GM19328 (cell line): ENCODE results near the gene SCFD2.

Experiments
- ATAC-seq: cut with Tn5 transposase; IDR thresholded peaks from one replicate; pipeline ENCODE4 v1.9.1; 2021; ENCODE audit warnings: mild to moderate bottlenecking, moderate library complexity; ENCODE audit not compliant: unreplicated experiment

The SCFD2 gene

DNA sequence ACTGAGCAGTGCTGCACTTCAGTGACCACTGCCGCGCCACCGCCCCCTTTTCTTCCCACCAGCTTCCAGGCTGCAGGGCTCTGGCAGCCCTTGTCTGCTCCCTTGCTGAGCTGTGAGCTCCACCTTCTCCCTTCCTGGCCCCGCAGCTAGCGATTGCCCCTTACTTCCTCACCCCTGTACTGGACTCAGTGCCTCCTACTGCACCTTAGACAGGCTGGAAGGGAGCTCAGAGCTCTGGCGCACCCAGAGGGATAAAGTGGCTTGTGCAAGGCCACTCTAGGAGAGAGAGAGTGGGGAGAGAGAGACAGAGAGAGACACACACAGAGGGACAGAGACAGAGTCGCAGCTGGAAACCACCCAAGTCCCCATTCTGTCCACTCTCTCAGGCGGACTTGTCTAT lies 497.7 kb downstream of the SCFD2 start:
- no peak for ATAC-seq

DNA sequence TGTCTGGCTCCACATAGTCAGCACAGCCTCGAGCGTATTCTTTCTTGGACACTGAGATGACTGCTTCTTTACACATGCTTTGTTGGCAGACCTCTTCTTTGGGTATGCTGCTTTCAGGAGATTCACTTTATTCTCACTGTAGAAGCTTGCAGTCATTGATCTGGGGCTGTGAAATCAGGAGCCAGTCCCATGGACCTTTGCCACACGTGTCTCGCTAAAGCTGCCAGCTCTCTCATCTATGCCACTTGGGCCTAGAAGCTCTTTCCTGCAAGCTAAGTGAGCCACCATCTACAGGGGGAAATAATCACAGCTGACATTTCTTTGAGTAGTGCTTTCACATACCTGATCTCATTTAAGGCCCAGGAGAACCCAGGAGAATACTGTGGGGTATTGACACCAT lies 498.7 kb downstream of the SCFD2 start:
- ATAC-seq, result no peak

DNA sequence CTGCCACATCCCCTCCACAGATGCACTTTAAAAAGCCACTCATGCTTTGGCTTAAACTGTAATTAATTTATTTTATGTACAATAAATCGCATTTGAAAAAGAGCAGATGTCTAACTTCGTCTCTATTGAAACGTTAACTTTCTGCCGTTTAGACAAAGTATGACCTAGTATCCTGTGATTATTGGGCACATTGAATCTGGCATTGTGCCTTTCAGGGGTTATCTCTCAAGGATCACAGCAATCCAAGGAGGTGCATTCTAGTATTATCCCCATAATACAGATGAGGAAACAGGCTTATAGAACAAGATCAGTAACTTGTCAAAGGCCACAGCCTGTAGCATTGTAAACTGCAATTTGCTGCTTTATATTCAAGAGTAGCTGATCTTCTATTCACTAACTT lies 499.1 kb downstream of the SCFD2 start:
- no peak for ATAC-seq

DNA sequence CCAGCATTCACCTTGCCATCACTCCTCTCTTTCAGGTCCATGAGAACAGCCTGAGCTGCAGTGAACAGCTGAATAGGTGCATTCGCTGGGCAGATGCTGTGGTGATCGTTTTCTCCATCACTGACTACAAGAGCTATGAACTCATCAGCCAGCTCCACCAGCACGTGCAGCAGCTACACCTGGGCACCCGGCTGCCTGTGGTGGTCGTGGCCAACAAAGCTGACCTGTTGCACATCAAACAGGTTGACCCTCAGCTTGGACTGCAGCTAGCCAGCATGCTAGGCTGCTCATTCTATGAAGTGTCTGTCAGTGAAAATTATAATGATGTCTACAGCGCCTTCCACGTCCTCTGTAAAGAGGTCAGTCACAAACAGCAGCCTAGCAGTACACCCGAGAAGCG lies 500.6 kb downstream of the SCFD2 start:
- no peak for ATAC-seq

DNA sequence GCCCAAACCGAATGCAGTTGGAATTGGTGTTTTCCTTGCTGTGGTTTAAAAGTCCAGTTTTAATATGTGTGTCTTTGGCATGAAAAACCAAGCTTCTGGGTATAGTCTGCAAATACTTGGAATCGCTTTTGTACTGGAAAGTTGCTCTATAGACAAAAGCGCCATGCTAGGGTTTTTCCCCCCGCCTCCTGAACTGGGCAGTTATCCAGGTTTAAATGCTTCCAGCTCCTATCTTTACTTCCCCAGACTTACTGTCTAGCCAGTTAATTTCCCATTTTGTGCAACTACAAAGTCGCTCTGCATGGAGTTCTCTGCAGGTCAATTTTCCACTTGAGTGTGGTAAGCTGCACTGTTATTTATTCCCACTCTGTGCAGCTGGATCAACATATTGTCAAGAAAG lies 501.1 kb downstream of the SCFD2 start:
- no peak for ATAC-seq

DNA sequence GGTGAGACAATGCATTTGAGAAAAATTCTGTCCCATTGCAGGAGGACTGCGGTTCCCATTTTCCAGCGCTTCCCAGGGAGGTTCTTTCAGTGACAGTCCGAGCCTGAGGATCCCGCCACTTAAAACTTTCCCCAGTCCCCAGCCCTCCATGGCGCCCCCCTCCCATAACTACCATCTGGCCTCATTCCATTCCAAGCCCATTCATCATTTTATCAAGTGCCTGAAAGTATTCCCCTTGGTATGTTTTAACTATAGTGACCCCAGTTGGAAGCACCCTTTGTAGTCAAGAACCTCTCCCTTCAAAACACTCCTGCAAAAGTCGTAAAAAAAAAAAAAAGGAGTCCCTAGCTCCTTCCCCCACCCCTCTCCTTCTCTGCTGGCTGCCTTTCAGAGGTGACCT lies 502.5 kb downstream of the SCFD2 start:
- no peak for ATAC-seq

DNA sequence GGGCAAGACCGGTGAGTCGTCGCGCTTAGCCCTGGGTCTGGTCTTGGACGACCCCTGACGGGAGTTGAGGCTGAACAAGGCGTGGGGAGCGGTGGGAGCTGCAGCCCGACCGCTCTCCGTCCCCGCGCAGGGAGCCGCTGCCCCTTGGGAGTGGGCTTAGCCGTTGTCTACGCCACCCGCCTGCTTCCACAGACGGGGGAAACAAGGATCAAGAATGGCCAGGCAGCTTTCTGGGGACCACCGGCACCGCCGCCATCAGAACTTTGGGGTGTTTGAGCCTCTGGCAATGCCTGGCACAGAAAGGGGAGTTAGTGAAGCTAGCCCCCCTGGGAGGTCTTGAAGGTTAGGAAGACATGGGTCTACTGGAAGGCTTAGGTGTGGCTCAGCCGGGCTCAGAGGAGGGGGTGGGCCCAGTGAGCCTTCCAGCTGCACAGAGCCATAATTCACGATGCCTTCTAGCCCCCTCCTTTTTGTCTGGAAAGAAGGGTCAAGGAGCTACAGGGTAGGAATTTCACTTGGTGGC lies 503.2 kb downstream of the SCFD2 start:
- ATAC-seq, result no peak

DNA sequence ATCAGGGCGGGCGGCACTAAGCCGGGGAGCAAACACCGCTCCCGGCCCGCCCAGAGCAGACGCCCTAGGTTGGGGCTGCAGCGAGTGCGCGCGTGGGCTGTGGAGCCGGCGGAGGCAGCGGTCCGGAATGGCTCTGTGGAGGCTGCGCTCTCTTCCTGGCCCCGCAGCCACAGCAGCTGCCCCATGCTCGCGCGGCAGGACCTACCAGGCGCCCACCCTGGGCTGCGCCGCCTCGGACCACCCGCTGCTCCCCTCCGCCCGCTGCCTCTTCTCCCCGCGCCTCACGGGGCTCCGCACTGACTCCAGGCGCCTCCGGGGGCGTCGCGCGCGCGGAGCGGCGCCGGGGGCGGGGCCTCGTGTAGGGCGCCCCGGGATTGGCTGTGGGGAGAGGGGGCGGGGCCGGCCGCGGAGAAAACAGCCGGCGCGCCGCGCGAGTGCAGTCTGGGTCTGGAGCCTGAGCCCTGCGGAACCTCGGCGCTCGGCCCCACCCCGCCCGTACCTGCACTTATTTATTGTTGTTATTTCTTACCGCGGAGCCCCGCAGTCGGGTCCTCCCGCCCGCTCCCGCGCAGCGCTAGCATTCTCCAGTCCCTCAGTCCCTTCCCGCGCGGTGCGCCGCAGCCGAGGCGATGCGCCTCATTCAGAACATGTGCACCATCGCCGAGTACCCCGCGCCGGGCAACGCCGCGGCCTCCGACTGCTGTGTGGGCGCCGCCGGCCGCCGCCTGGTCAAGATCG lies 503.8 kb downstream of the SCFD2 start, which contains the start of gene RASL11B:
TSS of gene RASL11B (plus strand) at position 439 of the 738 bp plus-strand sequence. CDS start at position 630, 191 bp downstream.
- peak; percentile 98 for ATAC-seq

DNA sequence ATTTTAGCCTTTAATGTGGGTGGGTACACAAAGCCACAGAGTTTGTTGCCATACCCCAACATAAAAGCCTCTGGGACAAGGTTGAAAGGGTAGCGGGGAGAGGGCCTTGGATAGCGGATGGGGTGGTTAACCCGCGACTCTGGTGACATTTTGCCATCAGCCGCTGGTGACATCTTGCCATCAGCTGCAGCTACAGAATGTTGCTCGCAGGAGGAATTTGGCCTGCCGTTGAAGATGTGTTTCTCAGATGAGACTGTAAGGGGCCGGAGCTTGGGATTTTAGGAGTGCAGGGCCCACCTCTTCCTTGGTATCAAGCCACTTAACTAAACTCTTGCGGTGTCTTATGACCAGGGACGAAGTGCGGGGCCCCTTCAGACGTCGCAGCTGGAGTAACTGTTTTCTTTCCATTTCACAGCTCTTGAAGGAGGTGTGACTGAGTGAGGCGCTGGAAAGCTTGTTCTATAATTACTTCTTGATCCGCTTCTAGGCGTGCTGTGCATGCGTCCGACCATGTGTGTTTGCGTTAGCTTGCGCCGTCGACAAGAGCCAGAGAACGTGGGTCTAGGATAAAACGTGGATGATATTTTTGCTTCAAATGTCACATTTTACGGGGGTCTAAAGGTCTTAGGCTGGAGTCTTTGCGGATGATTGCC lies 504.6 kb downstream of the SCFD2 start:
- ATAC-seq, result no peak

DNA sequence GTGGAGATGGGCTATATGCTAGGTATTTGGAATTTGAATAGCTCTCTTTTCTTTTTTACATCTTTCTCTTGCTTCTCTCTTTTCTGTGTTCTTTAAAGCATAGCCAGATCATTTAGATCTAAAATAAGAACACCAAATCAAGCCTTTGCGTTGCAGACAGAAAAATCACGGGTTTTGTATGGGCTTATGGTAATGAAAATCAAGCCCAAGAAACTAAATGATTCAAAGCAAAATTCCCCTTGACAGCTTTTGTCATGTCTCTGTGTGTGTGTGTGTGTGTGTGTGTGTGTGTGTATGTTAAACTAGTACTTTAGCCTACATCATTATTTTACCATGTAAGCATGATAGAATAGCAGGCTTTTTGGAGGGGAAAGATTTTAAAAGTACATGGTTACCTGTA lies 505.5 kb downstream of the SCFD2 start:
- no peak for ATAC-seq

DNA sequence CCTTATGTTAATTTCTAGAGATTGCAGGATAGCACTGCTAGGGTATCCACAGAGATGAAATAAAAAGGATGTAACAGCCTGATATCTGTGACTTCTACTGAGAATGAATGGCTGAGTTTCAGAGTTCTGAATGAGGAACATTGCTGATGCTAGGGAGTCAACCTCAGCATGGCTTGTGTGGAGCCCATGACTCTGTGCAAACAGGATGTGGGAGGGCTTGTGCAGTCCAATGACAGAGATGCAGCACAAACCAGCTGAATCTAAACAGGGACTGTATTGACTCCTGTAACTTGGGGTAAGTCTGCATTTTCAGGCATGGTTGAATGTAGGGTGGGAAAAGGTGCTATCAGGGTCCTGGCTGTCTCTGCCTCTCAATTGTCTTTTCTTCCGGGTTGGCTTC lies 509.1 kb downstream of the SCFD2 start:
- ATAC-seq, result no peak

DNA sequence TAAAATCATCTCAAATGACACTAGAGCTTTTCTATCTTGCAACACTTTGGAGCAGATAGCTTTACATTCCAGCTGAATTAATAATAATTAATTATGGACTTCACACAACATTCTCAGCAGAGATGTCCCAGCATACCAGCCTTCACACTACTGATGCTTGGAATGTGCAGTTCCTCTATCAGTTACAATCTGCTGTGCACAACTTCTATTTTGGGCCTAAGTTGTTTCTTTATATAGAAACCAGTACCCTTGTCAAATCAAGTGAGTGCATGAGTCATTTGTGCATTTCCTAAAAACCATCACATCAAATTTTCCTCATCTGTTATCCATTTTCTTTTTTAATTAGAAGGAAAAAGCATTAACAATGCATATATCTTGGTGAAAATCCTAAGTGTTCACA lies 512.5 kb downstream of the SCFD2 start:
- no peak for ATAC-seq

DNA sequence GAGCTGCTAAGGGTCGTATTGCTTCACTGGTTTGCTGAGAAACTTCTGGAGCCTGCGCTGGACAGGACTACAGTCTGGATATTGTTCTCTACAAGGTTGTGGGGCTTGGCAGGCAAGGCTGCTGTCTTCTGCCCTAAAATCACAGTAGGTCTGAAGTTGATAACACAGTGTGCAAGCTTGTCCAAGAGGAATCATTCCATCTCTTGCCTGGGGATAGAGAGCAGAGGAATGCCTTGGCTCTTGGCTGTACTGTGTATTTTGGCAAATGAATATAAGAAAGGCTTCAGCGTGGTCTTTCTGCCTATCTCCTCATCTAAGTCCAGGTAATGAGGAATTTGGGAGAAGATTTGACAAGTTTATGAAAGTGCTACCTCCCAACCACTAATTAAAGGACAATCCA lies 513.1 kb downstream of the SCFD2 start:
- no peak for ATAC-seq

DNA sequence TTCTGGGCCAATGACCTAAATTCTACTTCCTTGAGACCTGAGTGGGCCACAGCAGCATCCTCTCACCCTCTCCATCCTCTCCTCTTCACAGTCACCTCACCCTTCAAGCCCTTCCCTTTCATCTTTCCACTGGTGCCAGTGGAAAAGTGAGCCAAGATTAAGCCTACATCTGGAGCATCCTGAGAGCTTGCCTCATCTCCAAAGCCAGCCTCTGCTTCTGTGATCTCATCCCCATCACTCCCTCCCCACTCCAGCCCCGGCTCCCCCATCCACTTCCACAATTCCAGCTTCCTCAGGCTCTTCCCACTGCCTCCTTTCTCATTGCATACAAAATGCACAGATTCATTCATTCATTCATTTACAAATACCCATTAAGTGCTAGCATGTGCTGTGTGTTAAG lies 513.8 kb downstream of the SCFD2 start:
- ATAC-seq, result no peak

DNA sequence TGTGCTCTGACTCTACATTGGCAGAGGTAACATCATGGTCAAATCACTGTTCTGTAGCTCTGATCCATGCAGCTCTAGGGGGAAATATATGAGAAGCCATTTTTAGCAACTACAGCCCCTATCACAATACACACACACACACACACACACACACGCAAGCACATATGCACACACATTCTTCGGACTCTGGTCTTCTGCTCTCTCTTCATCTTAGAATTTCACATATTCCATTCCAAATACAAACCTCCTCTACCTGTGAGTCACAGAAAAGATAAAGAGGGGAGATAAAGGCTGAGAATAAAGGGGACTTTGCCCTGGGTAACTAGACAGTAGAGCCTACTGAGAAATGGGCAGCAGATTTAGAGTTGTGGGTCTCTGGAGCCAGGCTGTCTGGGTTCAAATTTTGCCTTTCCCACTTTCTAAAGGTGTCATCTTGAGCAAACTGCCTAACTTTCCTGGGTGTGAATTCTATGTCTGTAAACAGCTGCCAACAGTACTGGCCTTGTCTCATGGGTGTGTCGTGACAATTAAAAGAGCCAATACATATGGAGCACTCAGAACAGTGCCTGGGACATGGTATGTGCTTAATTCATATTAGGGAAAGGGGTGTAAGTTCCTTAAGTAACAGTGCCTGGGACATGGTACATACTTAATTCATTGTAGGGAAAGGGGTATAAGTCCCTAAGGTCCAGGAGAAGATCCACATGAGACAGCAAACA lies 515.3 kb downstream of the SCFD2 start:
- ATAC-seq, result no peak

DNA sequence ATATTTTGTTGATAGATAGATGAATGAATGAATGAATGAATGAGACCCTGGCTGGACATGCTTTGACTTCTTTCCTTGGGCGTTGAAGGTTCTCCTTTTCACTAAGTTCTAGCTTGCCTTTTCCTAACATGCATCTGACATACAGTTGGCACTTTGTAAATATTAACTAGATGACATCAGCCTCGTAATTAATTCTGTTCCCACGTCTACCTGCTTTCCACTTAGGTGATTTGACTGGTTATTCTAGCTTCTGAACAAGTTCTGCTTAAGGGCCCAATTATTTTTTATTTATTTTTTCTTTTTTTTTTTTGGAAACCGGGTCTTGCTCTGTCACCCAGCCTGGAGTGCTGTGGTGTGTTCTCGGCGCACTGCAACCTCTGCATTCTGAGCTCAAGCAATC lies 517.6 kb downstream of the SCFD2 start:
- ATAC-seq, result no peak

DNA sequence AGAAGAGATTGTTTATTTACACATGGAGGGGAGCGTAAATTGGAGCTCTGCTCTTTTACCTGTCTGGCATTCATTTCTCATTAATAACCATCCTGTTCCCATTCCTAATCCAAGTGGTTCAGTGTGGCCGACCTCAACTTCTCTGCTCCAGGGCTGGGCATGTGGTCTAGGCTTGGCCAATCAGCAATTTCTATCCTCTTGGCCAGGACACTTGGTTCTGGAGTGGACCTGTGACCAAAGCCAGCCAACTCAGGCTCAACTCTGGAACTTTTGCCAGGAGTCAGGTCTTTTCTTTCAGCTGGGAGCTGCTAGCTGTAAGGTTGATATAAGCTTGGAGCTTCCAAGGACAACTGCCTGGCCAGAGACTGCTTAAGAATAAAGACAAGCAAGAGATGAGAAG lies 519.4 kb downstream of the SCFD2 start:
- no peak for ATAC-seq

DNA sequence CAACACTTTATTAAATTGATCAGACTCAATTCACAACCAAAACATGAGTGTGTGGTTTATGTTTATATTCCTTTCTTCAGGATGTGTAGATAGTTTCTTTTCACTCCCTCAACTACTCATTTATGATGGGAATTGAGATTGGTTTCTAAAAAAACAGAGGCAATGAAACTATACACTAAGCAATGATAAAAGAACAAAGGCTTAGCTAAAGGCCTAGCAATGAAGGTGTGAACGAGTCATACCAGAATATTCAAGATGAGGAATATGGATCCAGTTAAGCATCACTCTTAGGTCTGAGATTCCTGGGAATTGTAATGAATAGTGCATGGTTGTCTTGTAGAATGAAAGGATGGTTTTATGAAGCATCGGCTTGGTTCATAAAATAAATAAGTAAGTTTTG lies 521.3 kb downstream of the SCFD2 start:
- no peak for ATAC-seq

DNA sequence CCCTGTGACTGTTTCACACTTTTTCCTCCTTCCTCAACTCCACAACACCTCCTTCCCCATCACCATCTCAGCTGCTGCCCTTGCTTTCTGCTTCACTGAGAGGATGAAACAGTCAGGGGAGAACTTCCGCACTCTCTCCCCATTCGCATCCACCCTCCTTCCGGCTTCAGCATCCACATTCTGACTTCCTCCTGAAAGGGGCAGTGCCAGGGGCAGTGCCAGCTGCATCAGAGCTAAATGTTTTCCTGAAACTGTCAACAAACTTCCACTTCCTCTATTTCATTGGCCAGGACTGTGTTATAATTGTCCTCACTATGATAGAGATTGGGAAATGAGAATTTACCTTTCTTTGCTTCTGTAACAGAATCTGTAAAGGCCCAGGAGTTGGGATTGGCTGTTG lies 521.9 kb downstream of the SCFD2 start:
- no peak for ATAC-seq

DNA sequence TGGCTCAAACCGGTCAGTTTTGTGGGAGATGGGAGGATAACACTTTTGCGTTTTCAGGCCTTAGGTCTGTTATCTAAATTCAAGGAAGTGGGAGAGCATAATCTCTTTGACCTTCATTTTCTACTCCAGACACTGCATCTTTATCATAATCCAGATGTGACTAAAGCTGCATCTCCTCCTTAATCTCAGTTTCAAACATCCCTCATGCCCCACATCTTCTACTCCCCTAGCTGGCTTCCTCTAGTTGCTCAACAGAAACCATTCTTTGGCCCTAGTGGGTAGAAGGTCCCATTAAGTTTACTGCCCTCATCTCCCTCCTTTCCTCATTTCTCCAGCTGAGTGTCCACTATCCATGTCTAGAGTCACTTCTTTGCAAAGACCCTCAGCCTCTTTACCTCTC lies 522.5 kb downstream of the SCFD2 start:
- ATAC-seq, result no peak

DNA sequence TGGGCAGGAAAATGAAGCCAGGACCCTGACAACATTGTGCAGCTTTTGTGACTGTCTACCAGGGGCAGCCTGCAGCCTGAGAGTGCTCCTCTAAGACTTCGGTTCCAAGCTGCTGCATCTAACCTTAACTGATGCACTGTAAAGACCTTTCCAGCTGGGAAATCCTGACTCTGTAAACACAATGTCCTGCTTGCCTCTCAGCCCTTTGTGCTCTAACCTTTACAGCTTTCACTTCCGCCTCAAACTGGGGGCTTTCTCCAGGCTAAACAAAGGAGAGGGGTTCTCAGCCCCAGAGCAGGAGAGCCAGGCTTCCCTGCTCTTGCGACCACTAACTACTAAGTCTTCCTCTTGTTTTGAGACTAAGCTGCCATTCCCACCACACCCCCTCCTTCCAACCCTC lies 523.1 kb downstream of the SCFD2 start:
- no peak for ATAC-seq
